ENCODE measurements around the gene FERMT1. TPM values are rescaled to one million over a fixed set of nuclear protein-coding genes. Genes with fewer than 3 reads are reported as not detected.

The FERMT1 gene
- total RNA-seq, 1 donor from 2014 or later, result 0.75 TPM

GRCh38 chr20:6053064-6053775 is 69.6 kb downstream of the FERMT1 start:
- no peak for DNase-seq (ENCODE audit: low spot score in 2 of 2)
- H3K9me3 ChIP-seq, result no peaks in the 10 kb centered on the region
- no peak overlapping the region for H3K4me3 ChIP-seq
- intact Hi-C loops (cut with DNase I), result no loop called here
- H3K27me3 ChIP-seq, result no peaks in the 10 kb centered on the region
- H3K27ac ChIP-seq, result no peak overlapping the region
- no peaks in the 10 kb centered on the region for H3K36me3 ChIP-seq
- H3K4me1 ChIP-seq, result peaks cover 0 to 4% of the 10 kb centered on the region in 2 donors
- TF ChIP-seq CTCF (IDR thresholded peaks at IDR 0.05), result no peak

GRCh38 chr20:6051505-6051904 is 71.3 kb downstream of the FERMT1 start:
- H3K4me3 ChIP-seq, result peak overlapping the region in 1 of 2 donors; percentile 56
- no peak for TF ChIP-seq CTCF (IDR thresholded peaks at IDR 0.05)
- intact Hi-C loops (cut with DNase I), result no loop called here
- H3K9me3 ChIP-seq, result no peaks in the 10 kb centered on the region
- no peak for DNase-seq (ENCODE audit: low spot score in 2 of 2)
- peaks cover 0 to 4% of the 10 kb centered on the region in 2 donors for H3K4me1 ChIP-seq
- no peaks in the 10 kb centered on the region for H3K27me3 ChIP-seq
- no peaks in the 10 kb centered on the region for H3K36me3 ChIP-seq
- no peak overlapping the region for H3K27ac ChIP-seq

GRCh38 chr20:6048391-6048790 is 74.4 kb downstream of the FERMT1 start:
- TF ChIP-seq CTCF (IDR thresholded peaks at IDR 0.05), result no peak
- DNase-seq (ENCODE audit: low spot score in 2 of 2), result no peak
- no peak overlapping the region for H3K4me3 ChIP-seq
- intact Hi-C loops (cut with DNase I), result no loop called here
- peaks cover 0 to 4% of the 10 kb centered on the region in 2 donors for H3K4me1 ChIP-seq
- H3K27me3 ChIP-seq, result no peaks in the 10 kb centered on the region
- H3K9me3 ChIP-seq, result no peaks in the 10 kb centered on the region
- H3K27ac ChIP-seq, result no peak overlapping the region
- H3K36me3 ChIP-seq, result no peaks in the 10 kb centered on the region

- no peak for DNase-seq (ENCODE audit: low spot score in 2 of 2)
- TF ChIP-seq CTCF (IDR thresholded peaks at IDR 0.05), result no peak
- H3K4me1 ChIP-seq, result no peaks in the 10 kb centered on the region
Measured at GRCh38 chr20:6046432-6046831, 76.4 kb downstream of the FERMT1 start.

GRCh38 chr20:6045566-6045965 is 77.3 kb downstream of the FERMT1 start:
- H3K9me3 ChIP-seq, result no peaks in the 10 kb centered on the region
- no peak overlapping the region for H3K27ac ChIP-seq
- H3K36me3 ChIP-seq, result peaks cover 13 to 19% of the 10 kb centered on the region in 2 donors
- H3K27me3 ChIP-seq, result no peaks in the 10 kb centered on the region
- no peak for TF ChIP-seq CTCF (IDR thresholded peaks at IDR 0.05)
- no peaks in the 10 kb centered on the region for H3K4me1 ChIP-seq
- no peak for DNase-seq (ENCODE audit: low spot score in 2 of 2)
- intact Hi-C loops (cut with DNase I), result no loop called here
- no peak overlapping the region for H3K4me3 ChIP-seq

More at GRCh38 chr20:6046432-6046831, 76.4 kb downstream of the FERMT1 start:
- no peak overlapping the region for H3K4me3 ChIP-seq
- peaks cover 5 to 11% of the 10 kb centered on the region in 2 donors for H3K36me3 ChIP-seq
- no peaks in the 10 kb centered on the region for H3K27me3 ChIP-seq
- no peak overlapping the region for H3K27ac ChIP-seq
- H3K9me3 ChIP-seq, result no peaks in the 10 kb centered on the region
- intact Hi-C loops (cut with DNase I), result no loop called here
